Inflammatory macrophage treated with lipopolysaccharide for 1 hour (primary cell): ENCODE data around the gene MDGA2.

ENCODE experiments used
- DNase-seq, 2 donors: peaks; one replicate each; pipeline ENCODE4 v3.0.0-alpha.2; 2020 to 2022

The MDGA2 gene

DNA sequence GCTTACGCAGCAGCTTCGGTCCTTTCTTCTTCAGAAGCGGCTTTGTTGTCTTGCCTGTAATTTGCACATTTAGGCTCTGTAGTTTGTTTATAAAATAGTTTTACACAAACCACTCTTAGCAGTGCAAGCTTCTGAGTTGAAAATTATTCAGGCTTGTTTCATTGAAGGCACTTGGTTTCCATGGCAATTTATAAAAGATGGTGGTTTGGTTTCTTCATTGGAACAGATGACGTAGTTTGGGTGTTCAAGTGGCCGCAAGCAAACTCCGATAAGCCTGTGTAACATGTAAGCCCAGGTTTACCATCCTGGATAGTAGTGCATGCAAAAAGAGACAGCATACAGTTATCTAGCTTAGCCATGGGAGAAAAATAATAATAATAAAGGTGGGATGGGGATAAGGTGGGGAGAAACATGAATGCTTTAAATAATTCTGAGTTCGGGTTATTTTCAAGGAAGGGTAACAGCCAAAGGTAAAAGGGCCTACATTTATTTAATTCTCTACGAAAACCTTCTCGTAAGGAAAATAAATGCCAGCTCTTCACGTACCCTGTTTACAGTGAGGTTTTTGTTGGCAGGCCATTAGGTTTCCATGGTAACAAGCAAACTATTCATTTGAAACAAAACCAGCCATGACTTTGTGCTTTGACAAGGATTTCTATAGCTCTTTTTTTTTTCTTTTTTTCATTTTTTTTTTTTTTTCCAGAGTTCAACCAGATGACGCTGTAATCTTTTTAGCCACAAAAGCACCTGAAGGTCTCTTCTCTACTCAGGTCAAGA is 834.3 kb downstream of the MDGA2 start:
- DNase-seq, result no peak

DNA sequence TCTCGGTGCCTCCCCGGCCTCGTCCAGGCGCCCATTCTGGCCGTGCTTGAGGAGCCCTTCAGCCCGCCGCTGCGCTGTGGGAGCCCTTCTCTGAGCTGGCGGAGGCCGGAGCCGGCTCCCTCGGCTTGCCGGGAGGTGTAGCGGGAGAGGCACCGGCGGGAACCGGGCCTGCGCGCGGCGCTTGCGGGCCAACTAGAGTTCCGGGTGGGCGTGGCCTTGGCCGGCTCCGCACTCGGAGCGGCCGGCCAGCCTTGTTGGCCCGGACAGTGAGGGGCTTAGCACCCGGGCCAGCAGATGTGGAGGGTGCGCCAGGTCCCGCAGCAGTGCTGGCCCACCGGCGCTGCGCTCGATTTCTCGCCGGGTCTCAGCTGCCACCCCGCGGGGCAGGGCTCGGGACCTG is 855.1 kb downstream of the MDGA2 start:
- DNase-seq, result no peak

DNA sequence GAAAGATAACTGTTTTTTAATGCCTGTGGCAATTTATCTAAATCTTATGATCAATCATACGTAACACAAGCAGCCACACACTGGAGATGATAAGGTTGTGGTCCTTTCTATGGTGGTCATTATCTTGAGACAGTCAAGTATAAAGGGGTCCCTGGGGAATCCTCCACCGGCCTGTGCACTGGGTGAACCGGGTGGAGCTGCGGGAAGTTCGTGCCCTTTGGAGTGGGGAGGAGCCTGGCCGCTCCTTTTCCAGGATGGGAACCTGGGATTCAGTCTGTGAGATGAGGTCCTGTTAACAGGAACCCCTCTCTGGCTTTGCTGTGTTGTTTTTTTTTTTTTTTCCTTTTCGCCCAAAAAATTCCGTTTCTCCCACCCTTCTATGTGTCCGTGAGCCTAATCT is 856.3 kb downstream of the MDGA2 start:
- DNase-seq, result no peak

DNA sequence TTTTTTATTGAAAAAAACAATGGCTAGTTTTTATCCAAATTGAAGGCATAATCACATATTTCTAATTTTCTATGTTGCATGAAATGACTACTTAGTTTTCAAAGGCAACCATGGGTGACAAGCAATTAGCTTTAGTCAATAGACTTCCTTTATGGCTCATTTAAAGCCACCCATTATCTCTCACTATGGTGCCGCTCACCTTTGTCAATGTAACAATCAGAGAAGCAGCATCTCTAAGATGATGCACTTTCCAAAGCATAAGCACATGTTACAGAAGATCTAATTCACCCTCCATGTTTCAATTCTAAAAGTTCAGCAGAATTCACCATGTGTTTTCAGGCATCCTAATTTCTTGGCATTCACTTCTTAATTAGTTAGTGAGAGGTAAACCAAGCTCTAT is 857.3 kb downstream of the MDGA2 start:
- no peak for DNase-seq

DNA sequence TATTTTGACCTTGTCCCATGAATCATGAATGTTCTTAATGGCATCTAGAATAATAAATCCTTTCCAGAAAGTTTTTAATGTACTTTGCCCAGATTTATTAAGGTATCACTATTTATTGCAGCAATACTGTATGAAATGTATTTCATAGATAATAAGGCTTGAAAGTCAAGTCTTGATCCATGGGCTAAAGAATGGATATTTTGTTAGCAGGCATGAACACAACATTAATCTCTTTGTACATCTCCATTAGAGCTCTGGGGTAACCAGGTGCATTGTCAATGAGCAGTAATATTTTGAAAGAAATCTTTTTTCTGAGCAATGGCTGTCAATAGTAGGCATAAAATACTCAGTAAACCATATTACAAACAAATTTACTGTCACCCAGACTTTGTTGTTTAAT is 882.3 kb downstream of the MDGA2 start:
- no peak for DNase-seq
